H54 (cell line): ENCODE data around the gene SRPX.

ENCODE experiments used
- DNase-seq: peaks from one replicate; pipeline ENCODE4 v3.0.0; 2011; ENCODE audit warnings: low spot score, mixed read lengths; ENCODE audit not compliant: insufficient read length
- FAIRE-seq: peaks from 3 replicates; lab custom pipeline; 2011; peaks lifted over from hg19 to GRCh38; lab: Jason Lieb, UNC
- POLR2A ChIP-seq: IDR thresholded peaks from 2 replicates; pipeline ENCODE4 v1.6.1; 2011; ENCODE audit warnings: low read depth, mild to moderate bottlenecking, low read length

Gene SRPX

GRCh38 chrX:38224160-38224559, 3.5 kb upstream of the SRPX start:
- no peak for TF ChIP-seq POLR2A
- no peak for DNase-seq
- FAIRE-seq, result no peak

GRCh38 chrX:38221391-38221929, 789 bp upstream of the SRPX start:
- FAIRE-seq (no peak), DNase-seq (no peak)
- no peak for TF ChIP-seq POLR2A

GRCh38 chrX:38220024-38220414, 652 bp downstream of the SRPX start:
- no peak for TF ChIP-seq POLR2A
- DNase-seq, result no peak
- no peak for FAIRE-seq

GRCh38 chrX:38216642-38217041, 4.0 kb downstream of the SRPX start:
- DNase-seq, result no peak
- FAIRE-seq, result no peak
- no peak for TF ChIP-seq POLR2A

- peak; percentile 11 for FAIRE-seq
- DNase-seq, result no peak
- TF ChIP-seq POLR2A, result no peak
Measured at GRCh38 chrX:38214551-38215531, 5.8 kb downstream of the SRPX start.

GRCh38 chrX:38214044-38214443, 6.6 kb downstream of the SRPX start:
- FAIRE-seq, result no peak
- no peak for TF ChIP-seq POLR2A
- no peak for DNase-seq

GRCh38 chrX:38211891-38212635, 8.6 kb downstream of the SRPX start:
- FAIRE-seq (no peak), DNase-seq (no peak)

GRCh38 chrX:38206542-38206941, 14.1 kb downstream of the SRPX start:
- DNase-seq (no peak), FAIRE-seq (no peak)
- TF ChIP-seq POLR2A, result no peak

More at GRCh38 chrX:38211891-38212635, 8.6 kb downstream of the SRPX start:
- no peak for TF ChIP-seq POLR2A

GRCh38 chrX:38206036-38206435, 14.6 kb downstream of the SRPX start:
- DNase-seq, result no peak
- no peak for FAIRE-seq
- TF ChIP-seq POLR2A, result no peak

GRCh38 chrX:38205039-38205438, 15.6 kb downstream of the SRPX start:
- FAIRE-seq (no peak), DNase-seq (no peak)
- TF ChIP-seq POLR2A, result no peak

GRCh38 chrX:38192007-38192810, 28.5 kb downstream of the SRPX start:
- no peak for DNase-seq
- TF ChIP-seq POLR2A, result no peak
- FAIRE-seq, result no peak

- DNase-seq (no peak), FAIRE-seq (no peak)
- no peak for TF ChIP-seq POLR2A
Measured at GRCh38 chrX:38189431-38190250, 31.0 kb downstream of the SRPX start.
